NCI-H2196 treated with DMSO at 0.1 percent for 48 hours (cell line): ENCODE data around the gene LPAR5.

ENCODE experiments used
- DNase-seq: peaks from one replicate; lab custom pipeline; 2025; ENCODE audit not compliant: unreplicated experiment; lab: John Stamatoyannopoulos, UW

The LPAR5 gene

GRCh38 chr12:6639151-6639801 lies 3.5 kb upstream of the LPAR5 start:
- no peak for DNase-seq

GRCh38 chr12:6638305-6638704 lies 2.5 kb upstream of the LPAR5 start:
- DNase-seq, result no peak

- no peak for DNase-seq
Observed at GRCh38 chr12:6635375-6635855, 344 bp downstream of the LPAR5 start.

- DNase-seq, result no peak
Observed at GRCh38 chr12:6632026-6632983, 3.5 kb downstream of the LPAR5 start.

- DNase-seq, result no peak
Observed at GRCh38 chr12:6631549-6631961, 4.2 kb downstream of the LPAR5 start.

GRCh38 chr12:6630736-6631135 lies 5.0 kb downstream of the LPAR5 start:
- DNase-seq, result no peak

- no peak for DNase-seq
Observed at GRCh38 chr12:6627616-6628015, 8.1 kb downstream of the LPAR5 start.

- no peak for DNase-seq
Observed at GRCh38 chr12:6626654-6627283, 9.0 kb downstream of the LPAR5 start.

GRCh38 chr12:6620885-6621274 lies 14.9 kb downstream of the LPAR5 start:
- DNase-seq, result no peak

GRCh38 chr12:6620137-6620884 lies 15.4 kb downstream of the LPAR5 start:
- no peak for DNase-seq

- no peak for DNase-seq
Observed at GRCh38 chr12:6618483-6619225, 17.1 kb downstream of the LPAR5 start.

GRCh38 chr12:6615802-6616201 lies 20.0 kb downstream of the LPAR5 start:
- DNase-seq, result no peak

GRCh38 chr12:6614513-6615172 lies 21.1 kb downstream of the LPAR5 start:
- no peak for DNase-seq

- peak; percentile 95 for DNase-seq
Observed at GRCh38 chr12:6613776-6614512, 21.8 kb downstream of the LPAR5 start.

GRCh38 chr12:6613015-6613775 lies 22.6 kb downstream of the LPAR5 start:
- DNase-seq, result peak; percentile 76

- no peak for DNase-seq
Observed at GRCh38 chr12:6612652-6613014, 23.1 kb downstream of the LPAR5 start.

GRCh38 chr12:6612247-6612646 lies 23.5 kb downstream of the LPAR5 start:
- DNase-seq, result no peak

GRCh38 chr12:6608592-6609281 lies 27.0 kb downstream of the LPAR5 start:
- no peak for DNase-seq
